H1 (cell line): ENCODE results near the gene YWHAE. TPM values are rescaled to one million over a fixed set of nuclear protein-coding genes. Genes with fewer than 3 reads are reported as not detected.

ENCODE experiments used
- CTCF ChIA-PET: fragments of 300-600 bp; sonication (Branson Sonifier 250); formaldehyde crosslinking; loops from one replicate; lab custom pipeline; 2021; ENCODE audit not compliant: partially characterized antibody; lab: Charles Lee
- POLR2A ChIA-PET: fragments of 300-600 bp; sonication (Branson Sonifier 250); formaldehyde crosslinking; loops from one replicate; lab custom pipeline; 2021; ENCODE audit warnings: inconsistent platforms; ENCODE audit not compliant: partially characterized antibody; lab: Charles Lee
- DNase-seq, 2 experiments: peaks; one replicate each; pipeline versions ENCODE4 v3.0.0 to v3.0.0-alpha.2; 2010 to 2022; ENCODE audit warnings: low spot score in 2 of 2, low read depth in 1 of 2, mixed read lengths in 1 of 2
- FAIRE-seq: peaks from 2 replicates; lab custom pipeline; 2011; peaks lifted over from hg19 to GRCh38; lab: Jason Lieb, UNC
- H2AFZ ChIP-seq: 2 replicates; pipeline ENCODE4 v1.8.1; 2012; ENCODE audit warnings: low read length, inconsistent platforms
- H2AK5ac ChIP-seq: 2 replicates; pipeline ENCODE4 v1.6.1; 2013; ENCODE audit warnings: low read depth, low read length
- H2BK120ac ChIP-seq: replicated peaks from 2 replicates; pipeline ENCODE3; 2013; ENCODE audit warnings: low read depth, low read length, inconsistent platforms
- H2BK12ac ChIP-seq: 2 replicates; pipeline ENCODE4 v1.6.1; 2013; ENCODE audit warnings: low read depth, low read length
- H2BK15ac ChIP-seq: 2 replicates; pipeline ENCODE4 v1.6.1; 2013; ENCODE audit warnings: low read length
- H2BK20ac ChIP-seq: 2 replicates; pipeline ENCODE4 v1.6.1; 2013; ENCODE audit warnings: low read length
- H2BK5ac ChIP-seq: 2 replicates; pipeline ENCODE4 v1.6.1; 2013; ENCODE audit warnings: low read depth, low read length
- H3K14ac ChIP-seq: 2 replicates; pipeline ENCODE4 v1.6.1; 2013; ENCODE audit warnings: inconsistent platforms; ENCODE audit not compliant: insufficient read length
- H3K18ac ChIP-seq: 2 replicates; pipeline ENCODE4 v1.6.1; 2013; ENCODE audit warnings: low read length; ENCODE audit errors: extremely low read depth
- H3K23ac ChIP-seq: 2 replicates; pipeline ENCODE4 v1.6.1; 2013; ENCODE audit warnings: inconsistent platforms; ENCODE audit not compliant: insufficient read length
- H3K23me2 ChIP-seq: 2 replicates; pipeline ENCODE4 v1.6.1; 2013; ENCODE audit warnings: low read depth, low read length
- H3K27ac ChIP-seq: 2 replicates; pipeline ENCODE4 v1.6.1; 2011; ENCODE audit warnings: low read depth, low read length, inconsistent platforms
- H3K27me3 ChIP-seq, 4 experiments: replicated peaks in 1 of 4; 1 replicate in 1 of 4; 2 replicates in 3 of 4; pipeline versions ENCODE4 v1.6.1 to v1.8.1; 2011 to 2013; ENCODE audit warnings: low read length in 3 of 4, mild to moderate bottlenecking in 3 of 4, inconsistent platforms in 2 of 4, mixed read lengths in 2 of 4, moderate library complexity in 1 of 4; ENCODE audit not compliant: control insufficient read depth in 3 of 4, insufficient read depth in 3 of 4; ENCODE audit errors: extremely low read depth in 1 of 4
- H3K36me3 ChIP-seq, 4 experiments: 2 replicates each; pipeline versions ENCODE4 v1.6.1 to v1.8.1; 2011 to 2013; ENCODE audit warnings: mild to moderate bottlenecking in 4 of 4, low read length in 3 of 4, moderate library complexity in 2 of 4, control low read depth in 1 of 4, inconsistent platforms in 1 of 4; ENCODE audit not compliant: insufficient read depth in 4 of 4, control insufficient read depth in 2 of 4
- H3K4ac ChIP-seq: replicated peaks from 2 replicates; pipeline ENCODE3; 2013; ENCODE audit warnings: low read length, low read depth, mixed read lengths, inconsistent platforms; ENCODE audit not compliant: insufficient read length
- H3K4me1 ChIP-seq, 4 experiments: replicated peaks in 1 of 4; 1 replicate in 1 of 4; 2 replicates in 3 of 4; pipeline versions ENCODE4 v1.6.1 to v1.8.1; 2011 to 2013; ENCODE audit warnings: low read length in 3 of 4, inconsistent platforms in 2 of 4, mixed read lengths in 1 of 4; ENCODE audit not compliant: insufficient read depth in 4 of 4, control insufficient read depth in 3 of 4
- H3K4me2 ChIP-seq, 2 experiments: 2 replicates each; pipeline versions ENCODE4 v1.6.1 to v1.8.1; 2011 to 2013; ENCODE audit warnings: low read depth in 2 of 2, low read length in 2 of 2, control low read depth in 1 of 2, inconsistent platforms in 1 of 2, mild to moderate bottlenecking in 1 of 2; ENCODE audit not compliant: insufficient read depth in 1 of 2
- H3K4me3 ChIP-seq, 4 experiments: fragments of 200-600, 300-600 bp in 1 of 4; sonication (generic), shearing (Covaris generic), sonication (Bioruptor Twin) in 1 of 4; 2 replicates each; pipeline versions ENCODE4 v1.5.1 to v1.8.1; 2011 to 2016; ENCODE audit warnings: low read length in 4 of 4, low read depth in 3 of 4, control low read depth in 2 of 4, inconsistent platforms in 2 of 4, mild to moderate bottlenecking in 2 of 4, mixed read lengths in 1 of 4, moderate library complexity in 1 of 4; ENCODE audit not compliant: insufficient read depth in 2 of 4; ENCODE audit errors: extremely low read depth in 1 of 4
- H3K56ac ChIP-seq: replicated peaks from 2 replicates; pipeline ENCODE3; 2013; ENCODE audit warnings: low read depth, mild to moderate bottlenecking, mixed read lengths, low read length, inconsistent platforms; ENCODE audit not compliant: insufficient read length
- H3K79me1 ChIP-seq: 2 replicates; pipeline ENCODE4 v1.6.1; 2013; ENCODE audit warnings: low read depth, low read length, control low read depth
- H3K79me2 ChIP-seq, 2 experiments: 2 replicates each; pipeline versions ENCODE4 v1.6.1 to v1.8.1; 2012 to 2013; ENCODE audit warnings: low read length in 2 of 2, mild to moderate bottlenecking in 2 of 2, inconsistent platforms in 1 of 2; ENCODE audit not compliant: insufficient read depth in 2 of 2, control insufficient read depth in 1 of 2
- H3K9ac ChIP-seq, 4 experiments: replicated peaks in 1 of 4; 1 replicate in 1 of 4; 2 replicates in 3 of 4; pipeline versions ENCODE4 v1.6.1 to v1.8.1; 2011 to 2013; ENCODE audit warnings: low read depth in 3 of 4, low read length in 3 of 4, control low read depth in 2 of 4, mild to moderate bottlenecking in 2 of 4, moderate library complexity in 2 of 4, inconsistent platforms in 1 of 4; ENCODE audit errors: extremely low read depth in 1 of 4
- H3K9me3 ChIP-seq, 2 experiments: 2 replicates each; pipeline versions ENCODE4 v1.6.1 to v1.8.1; 2012 to 2013; ENCODE audit warnings: mild to moderate bottlenecking in 2 of 2, moderate library complexity in 2 of 2, control low read depth in 1 of 2, inconsistent platforms in 1 of 2, low read depth in 1 of 2, low read length in 1 of 2, mixed read lengths in 1 of 2; ENCODE audit not compliant: insufficient read depth in 2 of 2
- H4K20me1 ChIP-seq, 2 experiments: replicated peaks in 1 of 2; 2 replicates each; pipeline versions ENCODE3 to v1.8.1; 2011 to 2013; ENCODE audit warnings: inconsistent platforms in 2 of 2, low read length in 2 of 2, mild to moderate bottlenecking in 1 of 2; ENCODE audit not compliant: insufficient read depth in 2 of 2, control insufficient read depth in 1 of 2
- H4K5ac ChIP-seq: 2 replicates; pipeline ENCODE4 v1.6.1; 2013; ENCODE audit warnings: low read length, low read depth, mixed read lengths, inconsistent platforms; ENCODE audit not compliant: insufficient read length
- H4K8ac ChIP-seq: 2 replicates; pipeline ENCODE4 v1.8.0; 2013; ENCODE audit warnings: mild to moderate bottlenecking, moderate library complexity, low read length, inconsistent platforms; ENCODE audit not compliant: insufficient read depth; ENCODE audit errors: extremely low read depth
- H4K91ac ChIP-seq: replicated peaks from 2 replicates; pipeline ENCODE3; 2013; ENCODE audit warnings: low read length, mixed read lengths, inconsistent platforms; ENCODE audit not compliant: insufficient read length
- ASH2L ChIP-seq: fragments of 200-600, 300-600 bp; sonication (generic); IDR thresholded peaks from one replicate; pipeline ENCODE4 v1.7.1; 2017; ENCODE audit warnings: low read length
- BCL11A ChIP-seq, 2 experiments: IDR thresholded peaks; one replicate each; pipeline ENCODE4 v1.6.1; 2011; ENCODE audit warnings: low read depth in 2 of 2, low read length in 2 of 2, mild to moderate bottlenecking in 2 of 2
- CBX5 ChIP-seq: fragments of 300-800, 300-1000 bp; sonication (generic); IDR thresholded peaks from 2 replicates; pipeline ENCODE4 v1.7.1; 2016; ENCODE audit warnings: antibody characterized with exemption, low read length, low read depth
- EGR1 ChIP-seq: IDR thresholded peaks from 2 replicates; pipeline ENCODE4 v1.6.1; 2011; ENCODE audit warnings: low read depth, low read length, borderline replicate concordance
- FOSL1 ChIP-seq: IDR thresholded peaks from 2 replicates; pipeline ENCODE4 v1.6.1; 2011; ENCODE audit warnings: mild to moderate bottlenecking, low read depth, low read length, moderate library complexity; ENCODE audit not compliant: insufficient read depth
- POU5F1 ChIP-seq: IDR thresholded peaks from 2 replicates; pipeline ENCODE4 v1.6.1; 2011; ENCODE audit warnings: low read depth, mild to moderate bottlenecking, low read length, moderate library complexity
- RBBP5 ChIP-seq: IDR thresholded peaks from 2 replicates; pipeline ENCODE4 v1.7.1; 2012; ENCODE audit warnings: low read depth, mild to moderate bottlenecking, inconsistent platforms, low read length, moderate library complexity, borderline replicate concordance
- TAF1 ChIP-seq: IDR thresholded peaks from 2 replicates; pipeline ENCODE4 v1.6.1; 2011; ENCODE audit warnings: mild to moderate bottlenecking, low read depth, low read length
- WGBS, 2 experiments: shearing (Covaris generic) in 1 of 2; methylation state at CpG; one replicate each; pipeline versions ENCODE4 v1.1.6 to v1.1.7; 2013 to 2015; ENCODE audit warnings: low lambda C conversion rate in 2 of 2, mixed read lengths in 2 of 2, inconsistent platforms in 1 of 2, low coverage in 1 of 2, missing lambda C conversion rate in 1 of 2; ENCODE audit not compliant: insufficient replicate concordance in 2 of 2, insufficient coverage in 1 of 2, insufficient read length in 1 of 2; ENCODE audit errors: extremely low coverage in 1 of 2, missing lambda C conversion rate in 1 of 2; 5-methylcytosine and 5-hydroxymethylcytosine counted together
- polyA plus RNA-seq, 7 experiments: library from polyadenylated mRNA; depleted of rRNA in 3 of 7; stranded (reverse) in 5 of 7; unstranded in 2 of 7; fragments of >200 nt in 5 of 7; fragments of 200-250 nt in 2 of 7; gene quantifications; 1 replicate in 5 of 7; 2 replicates in 1 of 7; 4 replicates in 1 of 7; pipeline versions ENCODE4 v1.2.1 to v1.2.3, GENCODE V29; 2011 to 2013; ENCODE audit warnings: missing spikeins in 2 of 7, mixed read lengths in 2 of 7
- total RNA-seq: library from RNA; stranded (reverse); fragmentation: NEBNext Ultra II Directional; extraction: Animal tissue kit (Norgen Biotek cat#: 25700); gene quantifications from 2 replicates; pipeline ENCODE4 v1.2.1, GENCODE V29; 2021
- TF ChIP-seq, protein P1 (sequence below): IDR thresholded peaks from 2 replicates; pipeline ENCODE4 v1.6.1; 2011; ENCODE audit warnings: low read depth, mild to moderate bottlenecking, low read length; ENCODE audit not compliant: insufficient read depth
- TF ChIP-seq, protein P2 (sequence below): IDR thresholded peaks from 2 replicates; pipeline ENCODE4 v1.6.1; 2012; ENCODE audit warnings: inconsistent platforms
- TF ChIP-seq, protein P3 (sequence below): IDR thresholded peaks from 2 replicates; pipeline ENCODE4 v1.6.1; 2012; ENCODE audit warnings: low read length, inconsistent platforms

YWHAE gene
- total and polyA plus RNA-seq, 2 of the 8 experiments (the other 6 are each of a cell fraction or from before 2014, with no cell fraction given): 559 to 1,186 TPM

DNA sequence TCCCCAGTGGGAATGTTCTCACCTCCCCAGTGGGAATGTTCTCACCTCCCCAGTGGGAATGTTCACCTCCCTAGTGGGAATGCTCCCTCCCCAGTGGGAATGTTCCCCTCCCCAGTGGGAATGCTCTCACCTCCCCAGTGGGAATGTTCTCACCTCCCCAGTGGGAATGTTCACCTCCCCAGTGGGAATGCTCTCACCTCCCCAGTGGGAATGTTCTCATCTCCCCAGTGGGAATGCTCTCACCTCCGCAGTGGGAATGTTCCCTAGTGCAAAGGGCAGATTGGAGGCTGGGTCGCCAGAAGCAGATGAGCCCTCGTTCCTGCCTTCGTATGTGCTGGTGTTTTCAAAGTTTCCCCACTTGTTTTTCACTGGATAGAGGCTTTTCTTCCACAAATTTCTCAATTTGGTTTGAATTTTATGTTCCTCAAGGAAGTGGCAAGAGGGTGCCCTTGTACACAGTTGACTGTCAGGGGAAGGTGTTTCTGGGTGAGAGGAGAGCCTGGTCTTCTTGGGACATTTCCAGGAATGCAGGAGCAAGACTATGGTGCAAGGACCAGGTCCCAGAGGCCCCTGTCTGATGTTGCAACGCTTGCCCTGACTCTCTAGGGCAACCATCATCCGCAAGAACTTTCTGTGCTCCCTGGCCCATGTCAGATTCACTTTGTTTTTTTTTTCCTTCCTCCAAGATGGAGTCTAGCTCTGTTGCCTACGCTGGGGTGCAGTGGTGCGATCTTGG is 86.6 kb downstream of the YWHAE start:
- no peak overlapping the region for H3K4me2 ChIP-seq
- H4K20me1 ChIP-seq: no peaks in the 10 kb centered on the region
- no peak for FAIRE-seq
- H3K27ac ChIP-seq: no peak overlapping the region
- no peak overlapping the region for H3K14ac ChIP-seq
- no peak overlapping the region for H3K23ac ChIP-seq
- H2AFZ ChIP-seq: no peak overlapping the region
- H2AK5ac ChIP-seq: no peak overlapping the region
- 89% methylated on average over 8 of the region's 8 CpGs; no CpG with 5 or more reads in 1 of the 2 experiments for WGBS, 2 experiments
- no peaks in the 10 kb centered on the region for H3K36me3 ChIP-seq
- H3K79me1 ChIP-seq: no peaks in the 10 kb centered on the region
- H4K91ac ChIP-seq: no peak overlapping the region
- H2BK120ac ChIP-seq: no peak overlapping the region
- DNase-seq: no peak
- no peaks in the 10 kb centered on the region for H3K79me2 ChIP-seq
- H2BK15ac ChIP-seq: no peak overlapping the region
- H2BK12ac ChIP-seq: no peak overlapping the region
- no peak overlapping the region for H2BK20ac ChIP-seq
- H3K4me3 ChIP-seq: no peak overlapping the region
- H4K8ac ChIP-seq: no peak overlapping the region
- ChIA-PET POLR2A (no interaction called here), CTCF (interaction anchor here (0.6 to 2.1 kb wide), 2 partner anchors 19 to 320 kb away, joined by 3 to 10 read pairs; no protein-coding TSS in a partner anchor)
- no peak overlapping the region for H3K56ac ChIP-seq
- no peak overlapping the region for H4K5ac ChIP-seq
- H3K4ac ChIP-seq: no peak overlapping the region
- no peak overlapping the region for H2BK5ac ChIP-seq
- no peaks in the 10 kb centered on the region for H3K27me3 ChIP-seq
- no peak overlapping the region for H3K9ac ChIP-seq
- H3K23me2 ChIP-seq: no peaks in the 10 kb centered on the region
- H3K18ac ChIP-seq: no peak overlapping the region
- no peaks in the 10 kb centered on the region for H3K4me1 ChIP-seq
- no peaks in the 10 kb centered on the region for H3K9me3 ChIP-seq
- TF ChIP-seq, protein P1, sequence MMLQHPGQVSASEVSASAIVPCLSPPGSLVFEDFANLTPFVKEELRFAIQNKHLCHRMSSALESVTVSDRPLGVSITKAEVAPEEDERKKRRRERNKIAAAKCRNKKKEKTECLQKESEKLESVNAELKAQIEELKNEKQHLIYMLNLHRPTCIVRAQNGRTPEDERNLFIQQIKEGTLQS: no peak
- TF ChIP-seq BCL11A (IDR thresholded peaks at IDR 0.05; ENCODE audit: low read depth in 2 of 2, low read length in 2 of 2): no peak
- no peak for TF ChIP-seq TAF1
- TF ChIP-seq, protein P2, sequence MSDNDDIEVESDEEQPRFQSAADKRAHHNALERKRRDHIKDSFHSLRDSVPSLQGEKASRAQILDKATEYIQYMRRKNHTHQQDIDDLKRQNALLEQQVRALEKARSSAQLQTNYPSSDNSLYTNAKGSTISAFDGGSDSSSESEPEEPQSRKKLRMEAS: no peak
- TF ChIP-seq, protein P3, sequence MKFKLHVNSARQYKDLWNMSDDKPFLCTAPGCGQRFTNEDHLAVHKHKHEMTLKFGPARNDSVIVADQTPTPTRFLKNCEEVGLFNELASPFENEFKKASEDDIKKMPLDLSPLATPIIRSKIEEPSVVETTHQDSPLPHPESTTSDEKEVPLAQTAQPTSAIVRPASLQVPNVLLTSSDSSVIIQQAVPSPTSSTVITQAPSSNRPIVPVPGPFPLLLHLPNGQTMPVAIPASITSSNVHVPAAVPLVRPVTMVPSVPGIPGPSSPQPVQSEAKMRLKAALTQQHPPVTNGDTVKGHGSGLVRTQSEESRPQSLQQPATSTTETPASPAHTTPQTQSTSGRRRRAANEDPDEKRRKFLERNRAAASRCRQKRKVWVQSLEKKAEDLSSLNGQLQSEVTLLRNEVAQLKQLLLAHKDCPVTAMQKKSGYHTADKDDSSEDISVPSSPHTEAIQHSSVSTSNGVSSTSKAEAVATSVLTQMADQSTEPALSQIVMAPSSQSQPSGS: no peak
- TF ChIP-seq CBX5: no peak
- TF ChIP-seq FOSL1: no peak
- TF ChIP-seq RBBP5: no peak
- no peak for TF ChIP-seq POU5F1
- no peak for TF ChIP-seq EGR1
- no peak for TF ChIP-seq ASH2L
